T-helper 1 cell treated with Interleukin-12 subunit alpha and Interleukin-12 subunit beta and Interleukin-4 antibody, amounts not matched to agents 30 μg/mL and 1 μg/mL, for 36 hours (primary cell): ENCODE measurements around the gene SERPINC1.

ENCODE experiments used
- H3K27ac Mint-ChIP-seq: one replicate; pipeline ENCODE4 v1.8.0; 2021; ENCODE audit warnings: mild to moderate bottlenecking, mixed read lengths
- H3K27me3 Mint-ChIP-seq: one replicate; pipeline ENCODE4 v1.8.0; 2021; ENCODE audit warnings: low read depth, mixed read lengths
- H3K36me3 Mint-ChIP-seq: one replicate; pipeline ENCODE4 v1.8.0; 2021; ENCODE audit warnings: low read depth, mixed read lengths
- H3K4me1 Mint-ChIP-seq: one replicate; pipeline ENCODE4 v1.8.0; 2021; ENCODE audit warnings: low read depth, mixed read lengths
- H3K4me3 Mint-ChIP-seq: one replicate; pipeline ENCODE4 v1.8.0; 2021; ENCODE audit warnings: mild to moderate bottlenecking, moderate library complexity, mixed read lengths
- H3K9me3 Mint-ChIP-seq: one replicate; pipeline ENCODE4 v1.8.0; 2021; ENCODE audit warnings: mixed read lengths

Gene SERPINC1

DNA sequence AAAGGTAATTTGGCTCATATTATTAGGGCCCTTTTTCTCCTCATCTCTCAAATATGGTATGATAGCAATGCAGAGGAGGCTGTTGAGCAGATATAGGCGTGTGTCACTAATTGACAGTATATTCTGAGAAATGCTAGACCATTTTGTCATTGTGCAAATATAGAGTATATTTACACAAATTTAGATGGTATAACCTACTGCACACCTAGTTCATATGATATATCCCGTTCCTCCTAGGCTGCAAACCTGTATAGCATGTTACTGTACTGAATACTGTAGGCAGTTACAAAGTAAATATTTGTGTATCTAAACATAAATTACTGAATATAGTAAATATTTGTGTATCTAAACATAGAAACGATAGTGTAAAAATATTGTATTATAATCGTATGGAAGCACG, 40.4 kb downstream of the SERPINC1 start:
- H3K27ac Mint-ChIP-seq: no peak overlapping the region
- no peak overlapping the region for H3K4me3 Mint-ChIP-seq
- peaks cover 9% of the 10 kb centered on the region for H3K4me1 Mint-ChIP-seq
- no peaks in the 10 kb centered on the region for H3K9me3 Mint-ChIP-seq
- H3K36me3 Mint-ChIP-seq: peaks cover 28% of the 10 kb centered on the region
- no peaks in the 10 kb centered on the region for H3K27me3 Mint-ChIP-seq

DNA sequence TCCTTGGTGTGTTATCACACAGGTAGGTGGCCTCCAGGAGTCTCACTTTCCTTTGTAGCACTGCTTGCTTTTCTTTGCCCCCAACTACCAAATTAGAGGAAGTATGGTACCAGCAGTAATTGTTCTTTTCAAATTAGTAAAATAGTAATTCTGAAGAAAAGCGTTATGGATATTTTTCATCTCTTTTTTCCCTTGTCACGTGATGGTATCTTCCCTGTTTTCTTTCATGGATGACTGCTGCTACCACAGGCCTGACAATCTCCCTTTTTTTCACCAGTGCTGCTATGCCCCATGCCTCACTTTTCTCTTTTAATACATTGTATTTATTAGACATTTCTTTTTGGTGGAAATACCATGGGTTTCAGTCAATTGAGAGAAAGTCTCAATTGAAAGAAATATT, 45.6 kb downstream of the SERPINC1 start:
- Mint-ChIP-seq H3K27ac (peak overlapping the region; percentile 64), H3K27me3 (no peaks in the 10 kb centered on the region), H3K9me3 (no peaks in the 10 kb centered on the region), H3K4me1 (peaks cover 30% of the 10 kb centered on the region), H3K4me3 (no peak overlapping the region), H3K36me3 (peaks cover 28% of the 10 kb centered on the region)

DNA sequence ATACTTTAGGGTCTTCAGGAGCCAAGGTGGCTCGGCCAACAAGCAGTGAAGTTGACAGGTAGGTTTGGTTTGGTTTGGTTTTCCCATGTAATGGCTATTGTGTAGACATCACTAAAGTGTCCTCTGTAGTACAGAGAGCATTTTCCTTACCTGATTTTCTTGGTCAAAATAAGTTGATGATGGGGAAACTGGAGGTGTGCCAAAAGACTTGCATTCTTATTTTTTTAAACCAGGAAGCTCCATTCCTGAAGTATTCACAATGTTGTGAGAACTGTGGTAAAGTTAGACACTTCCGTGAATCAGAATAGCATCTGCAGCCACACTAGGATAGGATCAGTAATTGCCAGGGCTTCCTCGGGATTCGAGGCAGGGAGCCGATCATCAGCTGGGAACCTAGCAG, 46.0 kb downstream of the SERPINC1 start:
- Mint-ChIP-seq H3K4me1 (peaks cover 34% of the 10 kb centered on the region), H3K36me3 (peaks cover 31% of the 10 kb centered on the region), H3K27ac (peak overlapping the region; percentile 85), H3K27me3 (no peaks in the 10 kb centered on the region), H3K9me3 (no peaks in the 10 kb centered on the region), H3K4me3 (peak overlapping the region; percentile 58)

GRCh38 chr1:173870252-173871075, 46.7 kb downstream of the SERPINC1 start:
- Mint-ChIP-seq H3K36me3 (peaks cover 34% of the 10 kb centered on the region), H3K27ac (peak overlapping the region; percentile 85), H3K4me3 (peak overlapping the region; percentile 58), H3K9me3 (no peaks in the 10 kb centered on the region), H3K27me3 (no peaks in the 10 kb centered on the region), H3K4me1 (peaks cover 41% of the 10 kb centered on the region)

DNA sequence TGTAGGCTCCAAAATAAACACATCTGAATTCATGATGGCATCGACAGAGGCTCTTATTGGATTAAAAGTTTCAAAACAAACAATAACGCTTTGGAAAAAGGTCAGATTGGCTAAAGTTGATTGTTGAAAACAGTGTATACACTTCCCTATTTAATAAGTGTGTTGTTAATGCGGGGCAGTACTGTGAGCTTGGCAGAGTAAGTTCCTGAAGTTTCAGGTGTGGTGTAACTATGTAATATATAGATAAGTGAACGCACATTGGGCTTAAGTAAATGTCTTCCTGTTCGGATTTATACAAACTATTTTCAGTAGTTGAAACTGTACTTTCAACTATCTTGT, 48.1 kb downstream of the SERPINC1 start:
- H3K9me3 Mint-ChIP-seq: no peaks in the 10 kb centered on the region
- peaks cover 54% of the 10 kb centered on the region for H3K4me1 Mint-ChIP-seq
- H3K36me3 Mint-ChIP-seq: peaks cover 44% of the 10 kb centered on the region
- peak overlapping the region; percentile 96 for H3K27ac Mint-ChIP-seq
- no peaks in the 10 kb centered on the region for H3K27me3 Mint-ChIP-seq
- H3K4me3 Mint-ChIP-seq: peak overlapping the region; percentile 96

DNA sequence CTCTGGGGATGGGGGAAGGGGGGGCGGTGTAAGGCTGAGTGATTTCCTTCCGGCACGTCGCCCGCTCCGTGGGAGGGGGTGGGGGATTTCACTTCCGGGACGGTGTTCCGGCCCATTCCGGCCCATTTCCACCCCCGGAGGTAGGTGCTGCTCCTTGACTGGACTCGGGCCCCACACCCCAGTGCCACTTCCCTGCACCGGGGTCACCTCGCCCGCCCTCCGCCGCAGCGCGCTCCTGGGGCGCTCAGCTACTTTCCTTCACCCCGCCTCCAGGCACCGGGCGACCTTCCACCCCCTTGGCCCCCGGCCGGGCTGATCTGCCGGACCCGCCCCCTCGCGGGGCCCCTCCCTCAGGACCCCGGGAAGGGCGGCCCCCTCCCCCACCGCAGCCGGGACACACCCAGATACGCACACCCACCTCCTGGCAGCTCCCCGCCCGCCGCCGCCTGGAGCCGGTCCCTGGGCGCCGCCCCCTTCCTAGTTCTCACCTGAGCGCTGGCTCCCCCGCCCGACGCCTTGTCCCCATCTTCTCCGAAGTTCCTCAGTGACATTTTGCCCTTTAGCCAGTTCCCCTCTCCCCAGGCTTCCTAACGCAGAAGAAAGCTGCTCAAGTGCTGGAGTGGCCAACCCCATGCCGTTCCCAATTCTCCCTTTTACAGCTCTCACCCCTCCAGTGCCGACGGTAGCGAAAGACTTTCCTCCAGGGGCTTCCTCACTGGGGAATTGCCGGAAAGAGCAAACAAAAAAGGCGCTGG, 48.7 kb downstream of the SERPINC1 start, which contains the start of gene ZBTB37:
ZBTB37 (plus strand) TSS at position 115 of the 755 bp plus-strand sequence. CDS start 1,846 bp downstream, outside the sequence.
- Mint-ChIP-seq H3K4me1 (peaks cover 58% of the 10 kb centered on the region), H3K9me3 (no peaks in the 10 kb centered on the region), H3K27me3 (no peaks in the 10 kb centered on the region), H3K4me3 (peak within 1 kb of the TSS; percentile 96), H3K36me3 (peaks cover 50% of the 10 kb centered on the region), H3K27ac (peak within 1 kb of the TSS; percentile 97)

GRCh38 chr1:173867753-173868265, 49.3 kb downstream of the SERPINC1 start, which contains the start of gene GAS5:
Gene GAS5 (minus strand): TSS chr1:173867989.
- Mint-ChIP-seq H3K4me3 (peak within 1 kb of the TSS; percentile 96), H3K36me3 (peaks cover 50% of the 10 kb centered on the region), H3K27ac (peak within 1 kb of the TSS; percentile 97), H3K4me1 (peaks cover 56% of the 10 kb centered on the region), H3K9me3 (no peaks in the 10 kb centered on the region), H3K27me3 (no peaks in the 10 kb centered on the region)

DNA sequence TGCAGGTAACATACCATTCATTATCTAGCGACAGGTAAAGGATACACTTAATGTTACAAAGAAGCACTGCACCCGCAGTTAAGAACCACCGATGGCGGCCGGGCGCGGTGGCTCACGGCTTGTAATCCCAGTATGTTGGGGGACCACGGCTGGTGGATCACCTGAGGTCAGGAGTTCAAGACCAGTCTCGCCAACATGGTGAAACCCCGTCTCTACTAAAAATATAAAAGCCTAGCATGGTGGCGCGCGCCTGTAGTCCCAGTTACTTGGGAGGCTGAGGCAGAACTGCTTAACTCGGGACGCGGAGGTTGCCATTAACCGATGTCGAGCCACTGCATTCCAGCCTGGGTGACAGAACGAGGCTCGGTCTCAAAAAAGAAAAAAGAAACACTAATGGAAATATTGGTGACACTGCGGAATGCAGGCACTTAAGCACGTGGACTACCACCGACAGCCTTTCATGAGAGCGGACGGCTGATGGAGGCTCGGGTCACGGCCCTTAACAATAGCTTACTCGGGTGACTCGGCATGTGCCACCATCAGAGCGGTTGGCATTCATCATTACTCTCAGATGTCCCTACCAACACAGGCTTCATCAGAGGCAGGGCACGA, 49.9 kb downstream of the SERPINC1 start:
- Mint-ChIP-seq H3K4me3 (peak overlapping the region; percentile 96), H3K4me1 (peaks cover 54% of the 10 kb centered on the region), H3K27me3 (no peaks in the 10 kb centered on the region), H3K9me3 (no peaks in the 10 kb centered on the region), H3K36me3 (peaks cover 50% of the 10 kb centered on the region), H3K27ac (peak overlapping the region; percentile 97)

DNA sequence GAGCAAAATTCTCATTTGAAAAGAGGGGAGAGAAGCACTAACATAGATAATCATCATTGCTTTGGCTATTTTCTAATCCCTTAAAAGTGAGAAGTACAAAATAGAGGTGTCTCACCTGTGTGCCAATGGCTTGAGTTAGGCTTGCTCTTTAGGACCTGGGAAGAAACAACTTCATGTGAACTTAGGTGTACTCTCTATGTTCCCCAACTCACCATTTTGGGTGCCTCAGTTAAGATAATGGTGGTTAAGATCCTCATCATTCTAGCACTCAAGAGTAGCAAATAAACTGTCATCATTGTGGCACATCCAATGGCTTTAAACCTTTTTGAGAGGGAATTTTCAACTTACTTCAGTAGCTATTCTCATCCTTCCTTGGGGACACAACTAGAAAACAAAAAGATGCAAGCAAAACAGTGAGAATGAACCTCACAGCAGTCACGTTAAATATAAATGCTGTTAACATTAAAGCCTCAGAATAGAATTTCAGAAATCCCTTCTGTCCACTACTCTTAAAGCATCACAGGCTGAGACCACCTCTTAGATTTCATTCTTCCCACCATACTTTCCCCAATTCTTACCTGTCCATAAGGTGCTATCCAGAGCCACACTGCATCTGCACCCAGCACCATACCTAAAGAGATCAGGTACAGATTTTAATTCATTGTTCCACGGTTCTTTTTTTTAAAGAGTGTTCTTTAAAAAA, 50.6 kb downstream of the SERPINC1 start:
- peaks cover 53% of the 10 kb centered on the region for H3K36me3 Mint-ChIP-seq
- H3K27ac Mint-ChIP-seq: peak overlapping the region; percentile 97
- no peaks in the 10 kb centered on the region for H3K27me3 Mint-ChIP-seq
- no peaks in the 10 kb centered on the region for H3K9me3 Mint-ChIP-seq
- peak overlapping the region; percentile 96 for H3K4me3 Mint-ChIP-seq
- H3K4me1 Mint-ChIP-seq: peaks cover 53% of the 10 kb centered on the region

DNA sequence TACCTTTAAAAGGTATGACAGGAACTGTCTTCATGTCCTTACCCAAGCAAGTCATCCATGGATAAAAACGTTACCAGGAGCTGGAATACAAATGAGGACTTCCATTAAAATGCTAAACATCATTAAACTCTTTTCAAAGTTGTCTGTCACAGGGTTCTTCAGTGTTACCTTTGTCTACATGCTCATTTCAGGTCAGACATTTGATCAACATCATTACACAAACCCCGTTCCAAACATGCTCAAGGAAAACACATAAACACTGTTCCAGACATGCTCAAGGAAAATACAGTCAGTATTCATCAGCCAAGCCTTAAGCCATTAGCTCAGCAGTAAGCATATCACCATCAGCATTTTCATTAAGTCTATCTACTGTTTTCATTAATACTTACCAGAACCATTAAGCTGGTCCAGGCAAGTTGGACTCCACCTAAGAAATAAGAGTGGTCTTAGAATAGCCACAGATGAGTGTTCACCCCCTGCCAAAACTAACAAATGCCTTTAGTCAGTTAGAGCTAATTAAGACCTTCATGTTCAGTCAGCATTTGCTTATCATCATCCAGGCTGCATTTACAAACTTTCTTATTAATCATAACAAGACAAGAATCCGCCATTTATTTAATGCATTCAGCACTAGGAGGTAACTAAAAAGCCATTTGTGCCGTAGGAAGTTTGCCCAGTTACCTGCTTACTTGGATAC, 51.5 kb downstream of the SERPINC1 start:
- Mint-ChIP-seq H3K9me3 (no peaks in the 10 kb centered on the region), H3K27ac (peak overlapping the region; percentile 67), H3K27me3 (no peaks in the 10 kb centered on the region), H3K4me3 (peak overlapping the region; percentile 96), H3K4me1 (peaks cover 47% of the 10 kb centered on the region), H3K36me3 (peaks cover 50% of the 10 kb centered on the region)

- H3K36me3 Mint-ChIP-seq: peaks cover 51% of the 10 kb centered on the region
- peak overlapping the region; percentile 57 for H3K27ac Mint-ChIP-seq
- H3K4me3 Mint-ChIP-seq: peak overlapping the region; percentile 96
- H3K27me3 Mint-ChIP-seq: no peaks in the 10 kb centered on the region
- H3K9me3 Mint-ChIP-seq: no peaks in the 10 kb centered on the region
- peaks cover 39% of the 10 kb centered on the region for H3K4me1 Mint-ChIP-seq
Observed at GRCh38 chr1:173864179-173864867, 52.8 kb downstream of the SERPINC1 start.

GRCh38 chr1:173863224-173864161, 53.6 kb downstream of the SERPINC1 start:
- peaks cover 51% of the 10 kb centered on the region for H3K36me3 Mint-ChIP-seq
- peak overlapping the region; percentile 26 for H3K27ac Mint-ChIP-seq
- H3K27me3 Mint-ChIP-seq: no peaks in the 10 kb centered on the region
- peaks cover 33% of the 10 kb centered on the region for H3K4me1 Mint-ChIP-seq
- H3K9me3 Mint-ChIP-seq: no peaks in the 10 kb centered on the region
- no peak overlapping the region for H3K4me3 Mint-ChIP-seq
